AG09309 (cell line): Measurements from ENCODE around the gene MYOF.

Experiments
- DNase-seq: peaks from one replicate; pipeline ENCODE4 v3.0.0-alpha.2; 2010; ENCODE audit warnings: low read depth
- H3K4me3 ChIP-seq: 2 replicates; pipeline ENCODE4 v1.5.1; 2011; ENCODE audit warnings: mild to moderate bottlenecking, low read depth, low read length, moderate library complexity; ENCODE audit not compliant: control insufficient read depth
- CTCF ChIP-seq: IDR thresholded peaks from 2 replicates; pipeline ENCODE4 v1.5.1; 2011; ENCODE audit warnings: mild to moderate bottlenecking, low read depth, low read length, inconsistent platforms; ENCODE audit not compliant: insufficient read depth, control insufficient read depth; ENCODE audit errors: missing control alignments

MYOF gene

GRCh38 chr10:93512565-93512964, 30.4 kb upstream of the MYOF start:
- no peak overlapping the region for H3K4me3 ChIP-seq
- TF ChIP-seq CTCF, result no peak
- no peak for DNase-seq

GRCh38 chr10:93509816-93510215, 27.7 kb upstream of the MYOF start:
- DNase-seq, result no peak
- TF ChIP-seq CTCF, result no peak
- H3K4me3 ChIP-seq, result no peak overlapping the region

DNA sequence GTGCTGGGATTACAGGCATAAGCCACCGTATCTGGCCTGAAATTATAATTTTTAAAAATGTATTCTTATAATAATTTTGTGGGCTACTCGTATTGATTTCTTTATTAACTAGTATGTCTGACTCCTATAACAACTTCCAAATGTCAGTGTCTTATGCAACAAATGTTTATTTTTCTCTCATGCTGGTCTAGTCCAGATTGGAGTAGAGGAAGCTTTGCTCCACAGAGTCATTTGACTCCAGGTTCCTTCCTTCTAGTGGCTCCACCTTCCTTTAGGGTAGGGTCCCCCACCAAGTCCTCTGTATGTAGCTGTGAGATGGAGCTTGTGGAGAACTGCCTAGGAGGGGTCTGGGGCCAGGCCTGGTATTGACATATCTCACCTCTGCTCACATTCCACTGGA, 22.9 kb upstream of the MYOF start:
- H3K4me3 ChIP-seq, result no peak overlapping the region
- TF ChIP-seq CTCF, result no peak
- no peak for DNase-seq

- no peak for DNase-seq
- no peak overlapping the region for H3K4me3 ChIP-seq
- TF ChIP-seq CTCF, result no peak
Measured at GRCh38 chr10:93503075-93503474, 20.9 kb upstream of the MYOF start.

GRCh38 chr10:93501650-93502049, 19.5 kb upstream of the MYOF start:
- TF ChIP-seq CTCF, result no peak
- DNase-seq, result no peak
- no peak overlapping the region for H3K4me3 ChIP-seq

DNA sequence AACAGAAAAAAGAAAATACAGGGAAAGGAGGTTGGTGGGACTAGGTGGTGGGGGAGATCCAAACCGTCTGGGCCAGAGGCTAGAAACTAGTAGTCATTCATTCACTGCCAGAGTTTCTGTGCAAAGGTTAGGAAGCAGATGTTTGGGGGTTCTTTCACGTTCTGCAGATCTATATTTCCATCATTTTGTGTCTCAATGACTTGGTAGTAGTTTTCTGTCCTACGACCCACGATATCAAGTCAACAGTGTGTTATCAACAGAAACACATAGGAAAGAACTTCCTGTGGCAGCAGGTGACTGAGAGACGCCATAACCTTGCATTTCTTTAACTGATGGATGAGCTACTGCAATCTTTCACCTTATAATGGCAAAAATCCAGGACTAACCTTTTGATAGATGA, 16.0 kb upstream of the MYOF start:
- no peak overlapping the region for H3K4me3 ChIP-seq

More for the DNA sequence above, 16.0 kb upstream of the MYOF start:
- DNase-seq, result no peak
- no peak for TF ChIP-seq CTCF
